A549 (cell line): ENCODE data around the gene TMEM126A. TPM values are rescaled to one million over a fixed set of nuclear protein-coding genes. Genes with fewer than 3 reads are reported as not detected.

Experiments
- ATAC-seq, 2 experiments: fragments of 200-7000 bp in 1 of 2; fragments of >200 bp in 1 of 2; cut with Nextera tagmentation in 1 of 2; cut with Tn5 transposase in 1 of 2; 3 replicates each; pipeline versions ENCODE4 v1.8.0 to v1.9.1; 2018 to 2020; ENCODE audit warnings: mild to moderate bottlenecking in 1 of 2, moderate library complexity in 1 of 2
- CTCF ChIA-PET: fragments of 300-600 bp; sonication (Branson Sonifier 250); formaldehyde crosslinking; extraction: SDS; loops from one replicate; lab custom pipeline; 2021; ENCODE audit warnings: antibody characterized with exemption, inconsistent platforms; lab: Yijun Ruan, JAX
- POLR2A ChIA-PET: fragments of 350-600 bp; formaldehyde crosslinking; extraction: SDS; loops from one replicate; lab custom pipeline; 2021; ENCODE audit warnings: antibody characterized with exemption, inconsistent platforms; lab: Yijun Ruan, JAX
- DNase-seq, 2 experiments: peaks; one replicate each; pipeline versions ENCODE4 v3.0.0 to v3.0.0-alpha.2; 2011 to 2016; ENCODE audit warnings: low read depth in 1 of 2, low spot score in 1 of 2
- FAIRE-seq: peaks from 2 replicates; lab custom pipeline; 2011; peaks lifted over from hg19 to GRCh38; lab: Jason Lieb, UNC
- H3K27ac ChIP-seq, 2 experiments: fragments of >200 bp; sonication (Bioruptor Twin); formaldehyde crosslinking; 3 replicates each; pipeline ENCODE4 v1.5.1; 2016 to 2017
- H3K4me1 ChIP-seq: fragments of >200 bp; sonication (Bioruptor Twin); formaldehyde crosslinking; 3 replicates; pipeline ENCODE4 v1.6.1; 2016
- H3K4me2 ChIP-seq: fragments of >200 bp; sonication (Bioruptor Twin); formaldehyde crosslinking; 3 replicates; pipeline ENCODE4 v1.6.1; 2016
- H3K4me3 ChIP-seq: fragments of >200 bp; sonication (Bioruptor Twin); formaldehyde crosslinking; 3 replicates; pipeline ENCODE4 v1.5.1; 2016
- H3K9me3 ChIP-seq: fragments of >200 bp; sonication (Bioruptor Twin); formaldehyde crosslinking; 3 replicates; pipeline ENCODE4 v1.6.1; 2016
- ATOH8 ChIP-seq: fragments of 250-450 bp; sonication (Bioruptor Pico); IDR thresholded peaks from 2 replicates; pipeline ENCODE4 v1.5.0; 2020; ENCODE audit warnings: low read depth, mild to moderate bottlenecking, moderate library complexity
- BHLHE40 ChIP-seq: IDR thresholded peaks from 2 replicates; pipeline ENCODE4 v1.6.1; 2012; ENCODE audit warnings: low read depth, low read length, inconsistent platforms
- CBX2 ChIP-seq: fragments of 200-600 bp; sonication (generic); IDR thresholded peaks from 2 replicates; pipeline ENCODE4 v1.6.1; 2016; ENCODE audit warnings: low read depth, mild to moderate bottlenecking, borderline replicate concordance
- CBX8 ChIP-seq: fragments of 200-600 bp; sonication (generic); IDR thresholded peaks from 2 replicates; pipeline ENCODE4 v1.6.1; 2016
- CTCF ChIP-seq: fragments of >200 bp; sonication (Bioruptor Twin); formaldehyde crosslinking; IDR thresholded peaks from 3 replicates; pipeline ENCODE4 v1.5.1; 2016
- EHMT2 ChIP-seq: fragments of 200-600 bp; sonication (generic); IDR thresholded peaks from 2 replicates; pipeline ENCODE4 v1.6.1; 2016; ENCODE audit warnings: antibody characterized with exemption, low read depth, mild to moderate bottlenecking, moderate library complexity
- FOSB ChIP-seq: fragments of 250-450 bp; sonication (Bioruptor Pico); IDR thresholded peaks from 2 replicates; pipeline ENCODE4 v1.5.0; 2020; ENCODE audit warnings: mild to moderate bottlenecking, moderate library complexity
- FOSL2 ChIP-seq, 2 experiments: fragments of 450-650 bp in 1 of 2; fragments of >200 bp in 1 of 2; sonication (Bioruptor Twin) in 1 of 2; formaldehyde crosslinking; IDR thresholded peaks; 2 replicates each; pipeline versions ENCODE4 v1.5.0 to v1.6.1; 2016 to 2020; ENCODE audit warnings: mild to moderate bottlenecking in 1 of 2, moderate library complexity in 1 of 2
- GATA3 ChIP-seq: IDR thresholded peaks from 2 replicates; pipeline ENCODE4 v1.6.1; 2012; ENCODE audit warnings: borderline replicate concordance
- HOXA7 ChIP-seq: fragments of 250-450 bp; sonication (Bioruptor Pico); IDR thresholded peaks from 2 replicates; pipeline ENCODE4 v1.5.0; 2020; ENCODE audit warnings: mild to moderate bottlenecking, moderate library complexity
- MAFK ChIP-seq: fragments of 450-650 bp; IDR thresholded peaks from 2 replicates; pipeline ENCODE4 v1.6.1; 2014; ENCODE audit not compliant: partially characterized antibody
- MAX ChIP-seq: IDR thresholded peaks from 2 replicates; pipeline ENCODE4 v1.6.1; 2012
- PHF8 ChIP-seq: fragments of 200-600 bp; sonication (generic); IDR thresholded peaks from 2 replicates; pipeline ENCODE4 v1.6.1; 2016; ENCODE audit warnings: low read depth, mild to moderate bottlenecking, antibody characterized with exemption, moderate library complexity, borderline replicate concordance
- RCOR1 ChIP-seq: fragments of 150-350 bp; IDR thresholded peaks from 2 replicates; pipeline ENCODE4 v1.6.1; 2014; ENCODE audit warnings: antibody characterized with exemption, low read length, low read depth
- RFX5 ChIP-seq: fragments of 450-650 bp; IDR thresholded peaks from 2 replicates; pipeline ENCODE4 v1.7.1; 2014; ENCODE audit warnings: antibody characterized with exemption, mild to moderate bottlenecking, moderate library complexity
- SREBF2 ChIP-seq: fragments of 450-650 bp; IDR thresholded peaks from 2 replicates; pipeline ENCODE4 v1.6.1; 2014; ENCODE audit warnings: mild to moderate bottlenecking, moderate library complexity
- TFCP2L1 ChIP-seq: fragments of 250-450 bp; sonication (Bioruptor Pico); IDR thresholded peaks from 2 replicates; pipeline ENCODE4 v1.5.0; 2021; ENCODE audit warnings: mild to moderate bottlenecking
- TP53 ChIP-seq: fragments of 250-450 bp; sonication (Bioruptor Pico); IDR thresholded peaks from 2 replicates; pipeline ENCODE4 v1.5.0; 2021; ENCODE audit warnings: mild to moderate bottlenecking, moderate library complexity
- USF2 ChIP-seq: fragments of 450-650 bp; IDR thresholded peaks from 2 replicates; pipeline ENCODE4 v1.6.1; 2014; ENCODE audit warnings: antibody characterized with exemption
- ZC3H11A ChIP-seq: fragments of 450-650 bp; IDR thresholded peaks from 2 replicates; pipeline ENCODE4 v1.6.1; 2014; ENCODE audit warnings: antibody characterized with exemption, mild to moderate bottlenecking
- ZNF302 ChIP-seq: fragments of 250-450 bp; sonication (Bioruptor Pico); IDR thresholded peaks from 2 replicates; pipeline ENCODE4 v1.9.0; 2021; ENCODE audit warnings: inconsistent platforms, mild to moderate bottlenecking, moderate library complexity
- WGBS: methylation state at CpG from one replicate; pipeline ENCODE4 v1.1.6; 2017; ENCODE audit errors: missing lambda C conversion rate; 5-methylcytosine and 5-hydroxymethylcytosine counted together
- polyA plus RNA-seq, 4 experiments: library from polyadenylated mRNA; depleted of rRNA in 3 of 4; stranded (reverse); fragments of >200 nt; fragmentation: RNase III in 1 of 4; extraction: RNeasy Plus Mini Kit Qiagen cat#74134 plus additional on column Dnase treatment in 1 of 4; gene quantifications; 2 replicates in 3 of 4; 3 replicates in 1 of 4; pipeline ENCODE4 v1.2.3, GENCODE V29; 2011 to 2017

The TMEM126A gene
- polyA plus RNA-seq, 2 of the 4 experiments (the other 2 are of a cell fraction): 74.9 to 123 TPM

GRCh38 chr11:85682330-85683305, 34.9 kb downstream of the TMEM126A start:
- H3K27ac ChIP-seq: peak overlapping the region; percentile 68 to 80
- peak; percentile 22 to 27 for DNase-seq

GRCh38 chr11:85685125-85685819, 37.5 kb downstream of the TMEM126A start:
- Histone ChIP-seq H3K4me3 (no peak overlapping the region), H3K9me3 (no peaks in the 10 kb centered on the region), H3K4me1 (no peaks in the 10 kb centered on the region), H3K27ac (no peak overlapping the region), H3K4me2 (no peak overlapping the region)
- CTCF ChIA-PET: interaction anchor here (1.3 to 2.6 kb wide), 4 partner anchors 11 to 169 kb away, joined by 3 to 12 read pairs (median 5); partner anchors contain the start of gene CCDC83
- WGBS: 92% methylated on average over 15 of the region's 15 CpGs
- FAIRE-seq (no peak), ATAC-seq (peak in 1 of 2 experiments; percentile 35; a peak in 3 of 6 replicates), DNase-seq (no peak)
- POLR2A ChIA-PET: interaction anchor here (1.6 kb wide), 1 partner anchor 21 kb away, joined by 5 read pairs; the partner anchor contains the start of gene CREBZF
- TF ChIP-seq SREBF2: no peak
- TF ChIP-seq ATOH8 (CRISPR knock-in tag): no peak
- no peak for TF ChIP-seq ZNF302
- TF ChIP-seq TP53: no peak
- no peak for TF ChIP-seq HOXA7
- no peak for TF ChIP-seq FOSB (CRISPR knock-in tag)
- no peak for TF ChIP-seq FOSL2 (IDR thresholded peaks at IDR 0.05)
- TF ChIP-seq FOSL2 (CRISPR knock-in tag; IDR thresholded peaks at IDR 0.05): no peak
- no peak for TF ChIP-seq PHF8
- no peak for TF ChIP-seq CTCF
- no peak for TF ChIP-seq BHLHE40
- TF ChIP-seq EHMT2: no peak
- TF ChIP-seq USF2: no peak
- TF ChIP-seq RFX5: no peak
- no peak for TF ChIP-seq CBX8
- TF ChIP-seq GATA3: no peak
- TF ChIP-seq TFCP2L1 (CRISPR knock-in tag): no peak
- no peak for TF ChIP-seq CBX2
- TF ChIP-seq RCOR1: no peak

More at GRCh38 chr11:85682330-85683305, 34.9 kb downstream of the TMEM126A start:
- TF ChIP-seq MAX (no peak), ZC3H11A (no peak), MAFK (no peak), GATA3 (no peak)
- Histone ChIP-seq H3K4me3 (peak overlapping the region; percentile 44), H3K4me1 (no peaks in the 10 kb centered on the region), H3K4me2 (peak overlapping the region; percentile 62), H3K9me3 (no peaks in the 10 kb centered on the region)
- peak; percentile 75 to 82 for ATAC-seq
- WGBS: 70% methylated on average over 34 of the region's 43 CpGs
- ChIA-PET CTCF (interaction anchor here (4.4 kb wide), 1 partner anchor 9 kb away, joined by 22 read pairs; no protein-coding TSS in a partner anchor), POLR2A (interaction anchor here (1.0 kb wide), 1 partner anchor 36 kb away, joined by 3 read pairs; no protein-coding TSS in a partner anchor)
- no peak for FAIRE-seq
